ENCODE measurements around the gene SARS1.

DNA sequence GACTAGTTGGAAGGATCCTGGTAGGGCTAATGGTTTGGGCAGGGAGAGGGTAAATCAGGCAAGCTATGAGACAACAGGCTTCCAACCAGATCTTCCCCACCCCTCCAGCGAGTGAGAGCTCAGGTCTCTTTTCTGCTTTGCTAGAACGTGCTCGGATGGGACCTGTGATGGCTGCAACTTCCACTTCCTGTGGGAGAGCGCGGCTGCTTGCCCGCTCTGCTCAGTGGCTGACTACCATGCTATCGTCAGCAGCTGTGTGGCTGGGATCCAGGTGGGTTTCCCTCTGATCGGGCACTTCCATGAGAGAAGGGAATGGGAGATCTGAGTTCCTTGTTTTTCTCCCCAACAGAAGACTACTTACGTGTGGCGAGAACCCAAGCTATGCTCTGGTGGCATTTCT is 14.0 kb upstream of the SARS1 start:
- TF ChIP-seq CTCF (conservative IDR thresholded peaks at IDR 0.05; ENCODE audit: low read length), result no peak
- TF ChIP-seq EZH2phosphoT487 (IDR thresholded peaks at IDR 0.05; ENCODE audit: borderline replicate concordance), result no peak

Measured in Loucy (cell line).